Measurements from ENCODE around the gene MTCL1. TPM values are rescaled to one million over a fixed set of nuclear protein-coding genes. Genes with fewer than 3 reads are reported as not detected.

Gene MTCL1
- total RNA-seq, 4 donors from 2014 or later, result 2.2 to 6.8 (median 4.0) TPM

- TF ChIP-seq POLR2A (IDR thresholded peaks at IDR 0.05) (no peak), CTCF (IDR thresholded peaks at IDR 0.05) (no peak)
- WGBS, 2 donors, result 84 to 88% methylated on average over 13 of the region's 13 CpGs
- intact Hi-C loops (cut with DNase I; ENCODE audit: low total_unique reads), result no loop called here
Measured at GRCh38 chr18:8788503-8789429, 83.4 kb downstream of the MTCL1 start.

GRCh38 chr18:8791171-8791651, 85.9 kb downstream of the MTCL1 start:
- H3K4me3 ChIP-seq (ENCODE audit: low read depth, poor library complexity, severe bottlenecking), result no peak overlapping the region
- no peak for TF ChIP-seq CTCF (IDR thresholded peaks at IDR 0.05)
- TF ChIP-seq POLR2A (IDR thresholded peaks at IDR 0.05), result no peak
- WGBS, 2 donors, result 81 to 82% methylated on average over 4 of the region's 4 CpGs
- intact Hi-C loops (cut with DNase I; ENCODE audit: low total_unique reads), result no loop called here
- no peak for DNase-seq (ENCODE audit: low spot score in 2 of 2)

More at GRCh38 chr18:8788503-8789429, 83.4 kb downstream of the MTCL1 start:
- no peak overlapping the region for H3K4me3 ChIP-seq (ENCODE audit: low read depth, poor library complexity, severe bottlenecking)
- no peak for DNase-seq (ENCODE audit: low spot score in 2 of 2)

GRCh38 chr18:8792688-8793316, 87.4 kb downstream of the MTCL1 start:
- no peak for DNase-seq (ENCODE audit: low spot score in 2 of 2)
- no peak overlapping the region for H3K4me3 ChIP-seq (ENCODE audit: low read depth, poor library complexity, severe bottlenecking)
- 88 to 91% methylated on average over 16 of the region's 16 CpGs for WGBS, 2 donors
- TF ChIP-seq CTCF (IDR thresholded peaks at IDR 0.05), result no peak
- no peak for TF ChIP-seq POLR2A (IDR thresholded peaks at IDR 0.05)
- intact Hi-C loops (cut with DNase I; ENCODE audit: low total_unique reads), result no loop called here

- DNase-seq (ENCODE audit: low spot score in 2 of 2), result no peak
- 89 to 90% methylated on average over 13 of the region's 13 CpGs for WGBS, 2 donors
- TF ChIP-seq CTCF (IDR thresholded peaks at IDR 0.05) (no peak), POLR2A (IDR thresholded peaks at IDR 0.05) (no peak)
Measured at GRCh38 chr18:8793445-8794155, 88.2 kb downstream of the MTCL1 start.

GRCh38 chr18:8794156-8794933, 89.0 kb downstream of the MTCL1 start:
- no peak for DNase-seq (ENCODE audit: low spot score in 2 of 2)
- intact Hi-C loops (cut with DNase I; ENCODE audit: low total_unique reads), result no loop called here
- WGBS, 2 donors, result 77 to 82% methylated on average over 12 of the region's 12 CpGs
- TF ChIP-seq POLR2A (IDR thresholded peaks at IDR 0.05), result no peak
- no peak for TF ChIP-seq CTCF (IDR thresholded peaks at IDR 0.05)
- no peak overlapping the region for H3K4me3 ChIP-seq (ENCODE audit: low read depth, poor library complexity, severe bottlenecking)

More at GRCh38 chr18:8793445-8794155, 88.2 kb downstream of the MTCL1 start:
- no peak overlapping the region for H3K4me3 ChIP-seq (ENCODE audit: low read depth, poor library complexity, severe bottlenecking)
- intact Hi-C loops (cut with DNase I; ENCODE audit: low total_unique reads), result no loop called here
